HG03139 (cell line): Measurements from ENCODE around the gene ZNF408.
"Not testable (repeated sequence)": the region's sequence is repeated elsewhere in the genome, so short reads cannot be mapped to it uniquely, and the experiment has no call there.

Experiments used
- ATAC-seq: cut with Tn5 transposase; IDR thresholded peaks from one replicate; pipeline ENCODE4 v1.9.1; 2021; ENCODE audit not compliant: unreplicated experiment

The ZNF408 gene

GRCh38 chr11:46696212-46696558 lies 4.6 kb upstream of the ZNF408 start:
- no peak for ATAC-seq

GRCh38 chr11:46697303-46697702 lies 3.5 kb upstream of the ZNF408 start:
- ATAC-seq, result no peak

- ATAC-seq, result no peak
Measured at GRCh38 chr11:46697723-46698122, 3.1 kb upstream of the ZNF408 start.

GRCh38 chr11:46698597-46698996 lies 2.2 kb upstream of the ZNF408 start:
- ATAC-seq, result no peak

- ATAC-seq, result no peak
Measured at GRCh38 chr11:46701078-46701654, 335 bp downstream of the ZNF408 start.

- no peak for ATAC-seq
Measured at GRCh38 chr11:46705070-46705688, 4.3 kb downstream of the ZNF408 start.

GRCh38 chr11:46706886-46707285 lies 6.1 kb downstream of the ZNF408 start:
- ATAC-seq, result no peak

- ATAC-seq, result not testable (repeated sequence)
Measured at GRCh38 chr11:46709351-46709750, 8.5 kb downstream of the ZNF408 start.

GRCh38 chr11:46710821-46711269 lies 10.0 kb downstream of the ZNF408 start:
- ATAC-seq, result no peak

- ATAC-seq, result no peak
Measured at GRCh38 chr11:46711303-46711702, 10.5 kb downstream of the ZNF408 start.

GRCh38 chr11:46712874-46713576 lies 12.2 kb downstream of the ZNF408 start:
- no peak for ATAC-seq

GRCh38 chr11:46717825-46718154 lies 17.0 kb downstream of the ZNF408 start:
- not testable (repeated sequence) for ATAC-seq

- ATAC-seq, result no peak
Measured at GRCh38 chr11:46718155-46719019, 17.6 kb downstream of the ZNF408 start.

GRCh38 chr11:46719048-46719542 lies 18.3 kb downstream of the ZNF408 start, which contains the start of gene F2:
Gene F2 (plus strand): TSS chr11:46719213. CDS start chr11:46719236, 23 bp downstream.
- ATAC-seq, result no peak

GRCh38 chr11:46719543-46720218 lies 18.9 kb downstream of the ZNF408 start:
- no peak for ATAC-seq

GRCh38 chr11:46721286-46721685 lies 20.5 kb downstream of the ZNF408 start:
- no peak for ATAC-seq

- ATAC-seq, result no peak
Measured at GRCh38 chr11:46722566-46723358, 21.9 kb downstream of the ZNF408 start.

- ATAC-seq, result no peak
Measured at GRCh38 chr11:46723359-46723680, 22.5 kb downstream of the ZNF408 start.

GRCh38 chr11:46724088-46724487 lies 23.3 kb downstream of the ZNF408 start:
- no peak for ATAC-seq
